GM21529 (cell line): ENCODE data around the gene CLASP2.
"Not testable (repeated sequence)": the region's sequence is repeated elsewhere in the genome, so short reads cannot be mapped to it uniquely, and the experiment has no call there.

Experiments used
- ATAC-seq: cut with Tn5 transposase; IDR thresholded peaks from one replicate; pipeline ENCODE4 v1.9.1; 2021; ENCODE audit not compliant: unreplicated experiment

CLASP2 gene

DNA sequence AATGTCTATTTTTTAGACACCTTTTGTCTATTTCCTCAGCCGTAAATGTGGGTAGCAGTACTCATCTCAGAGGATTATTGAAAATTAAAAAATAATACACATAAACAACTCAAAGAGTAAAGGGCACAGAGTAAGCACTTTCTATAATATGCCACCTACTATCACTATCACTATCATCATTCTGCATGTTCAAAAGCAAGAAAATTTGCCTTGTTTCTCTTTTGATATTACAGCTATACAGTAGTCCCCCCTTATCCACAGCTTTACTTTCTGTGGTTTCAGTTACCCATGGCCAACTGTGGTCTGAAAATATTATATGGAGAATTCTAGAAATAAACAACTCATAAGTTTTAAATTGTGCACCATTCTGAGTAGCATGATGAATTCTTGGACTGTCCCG is 27.7 kb downstream of the CLASP2 start:
- ATAC-seq, result no peak

- no peak for ATAC-seq
Measured at GRCh38 chr3:33687406-33688010, 30.5 kb downstream of the CLASP2 start.

DNA sequence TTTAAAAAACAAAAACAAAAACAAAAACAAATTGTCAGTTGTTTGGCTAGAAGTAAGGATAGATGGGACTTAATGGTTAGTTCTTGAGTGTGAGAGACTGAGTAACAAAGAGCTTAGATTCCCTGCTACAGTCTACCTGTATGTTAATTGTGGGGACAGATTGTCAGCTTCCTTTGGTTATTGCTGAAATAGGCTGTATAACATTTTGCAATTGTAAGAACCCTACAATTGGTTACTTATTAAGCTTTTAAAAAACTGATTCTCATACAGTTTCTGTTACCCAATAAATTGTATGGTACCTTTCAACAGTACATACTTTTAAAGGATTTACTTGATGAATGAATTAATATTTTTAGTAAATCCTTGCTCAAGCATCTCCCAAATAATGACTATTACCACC is 35.3 kb downstream of the CLASP2 start:
- ATAC-seq, result no peak

DNA sequence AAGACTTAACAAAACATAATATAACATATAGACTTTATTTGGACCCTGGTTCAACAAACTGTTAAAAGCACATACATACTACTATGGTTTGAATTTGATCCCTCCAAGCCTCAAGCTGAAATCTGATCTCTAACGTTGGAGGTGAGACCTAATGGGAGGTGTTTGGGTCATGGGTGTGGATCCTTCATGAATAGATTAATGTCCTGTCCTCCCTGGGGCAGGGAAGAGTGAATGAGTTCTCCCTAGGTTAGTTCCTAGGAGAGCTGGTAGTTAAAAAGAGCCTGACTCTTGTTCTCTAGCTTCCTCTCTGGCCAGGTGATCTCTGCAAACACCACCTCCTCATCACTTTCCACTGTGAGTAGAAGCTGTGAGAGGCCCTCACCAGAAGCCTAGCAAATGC is 36.4 kb downstream of the CLASP2 start:
- ATAC-seq, result no peak

GRCh38 chr3:33678073-33678472 is 40.0 kb downstream of the CLASP2 start:
- no peak for ATAC-seq

DNA sequence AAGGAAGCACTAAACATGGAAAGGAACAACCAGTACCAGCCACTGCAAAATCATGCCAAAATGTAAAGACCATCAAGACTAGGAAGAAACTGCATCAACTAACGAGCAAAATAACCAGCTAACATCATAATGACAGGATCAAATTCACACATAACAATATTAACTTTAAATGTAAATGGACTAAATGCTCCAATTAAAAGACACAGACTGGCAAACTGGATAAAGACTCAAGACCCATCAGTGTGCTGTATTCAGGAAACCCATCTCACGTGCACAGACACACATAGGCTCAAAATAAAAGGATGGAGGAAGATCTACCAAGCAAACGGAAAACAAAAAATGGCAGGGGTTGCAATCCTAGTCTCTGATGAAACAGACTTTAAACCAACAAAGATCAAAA is 44.6 kb downstream of the CLASP2 start:
- not testable (repeated sequence) for ATAC-seq

GRCh38 chr3:33668618-33669017 is 49.4 kb downstream of the CLASP2 start:
- no peak for ATAC-seq

DNA sequence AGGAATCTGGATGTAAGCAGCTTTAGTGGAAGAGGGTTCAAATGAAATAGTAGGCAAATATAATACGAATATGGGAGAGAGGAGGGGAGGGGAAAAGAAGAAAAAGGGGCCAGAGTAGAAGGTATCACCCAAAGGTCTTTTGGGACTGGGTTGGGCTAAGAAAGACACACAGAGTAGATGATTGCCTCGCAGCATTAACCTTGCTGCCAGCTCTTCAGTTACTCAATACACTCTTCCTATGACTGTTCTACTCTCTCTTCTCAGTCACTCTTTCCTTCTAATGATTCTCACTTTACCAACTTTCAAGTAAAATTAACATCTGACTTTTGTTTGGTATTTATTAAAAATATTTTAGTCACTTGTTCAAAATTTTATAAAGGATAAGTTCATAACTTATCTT is 52.8 kb downstream of the CLASP2 start:
- no peak for ATAC-seq

DNA sequence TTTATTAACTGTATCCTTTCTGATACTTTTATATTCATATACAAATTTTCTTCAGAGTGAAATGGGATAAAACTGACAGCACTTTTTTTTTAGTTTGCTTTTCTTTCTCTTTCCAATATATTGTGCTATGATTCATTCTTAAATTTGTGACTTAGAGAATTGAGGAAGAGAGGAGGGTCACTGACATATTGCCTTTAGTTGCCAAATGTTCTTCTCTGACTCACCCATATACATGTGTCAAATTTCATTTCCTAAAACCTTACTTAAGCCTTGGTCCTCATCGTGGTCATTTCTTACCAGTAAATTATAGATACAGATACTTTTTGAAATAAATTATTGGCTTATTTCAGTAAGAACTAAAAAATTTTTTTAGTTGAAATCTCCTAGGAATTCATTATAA is 53.9 kb downstream of the CLASP2 start:
- no peak for ATAC-seq

DNA sequence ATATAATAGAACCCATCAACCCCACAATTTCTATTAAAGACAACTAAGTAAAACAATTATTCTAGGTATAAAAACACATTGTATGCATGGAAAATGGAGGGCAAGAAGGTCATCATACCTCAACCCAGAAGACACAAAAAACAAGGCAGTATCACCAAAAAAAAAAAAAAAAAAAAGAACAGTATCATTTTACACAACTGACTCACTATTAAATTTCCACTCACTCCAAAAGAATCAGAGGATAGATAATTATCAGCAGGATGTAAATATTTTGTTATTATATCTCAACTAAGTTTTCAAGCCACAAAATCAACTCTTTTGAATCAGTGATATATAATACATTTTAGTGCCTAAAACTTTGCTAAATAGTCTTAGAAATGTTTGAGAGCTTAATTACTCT is 55.0 kb downstream of the CLASP2 start:
- no peak for ATAC-seq

DNA sequence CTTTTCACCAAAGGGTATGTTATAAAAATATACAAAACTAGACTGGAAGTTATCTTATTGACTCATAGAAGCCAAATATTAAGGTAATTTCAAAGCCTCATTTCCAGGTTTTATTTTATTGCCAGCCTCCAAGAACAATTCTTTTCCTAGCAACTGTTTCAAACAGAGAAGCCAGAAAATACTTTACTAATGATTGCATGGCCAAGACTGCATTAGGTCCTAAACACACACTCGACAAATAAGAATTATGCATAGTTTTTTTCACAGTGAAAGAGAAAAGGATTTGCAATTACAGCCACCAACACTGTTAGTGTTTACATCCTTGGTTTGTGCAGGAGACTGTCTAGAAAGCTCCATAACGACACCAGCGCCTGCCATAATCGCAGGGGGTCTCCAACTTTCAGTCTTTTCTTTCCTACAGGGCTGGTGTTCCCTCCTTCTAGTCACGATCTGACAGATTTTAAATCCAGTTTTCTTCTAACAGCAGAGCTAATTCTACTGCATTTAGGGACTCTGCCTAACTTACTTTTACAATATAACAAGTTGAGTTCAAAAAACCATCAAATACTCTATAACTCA is 58.1 kb downstream of the CLASP2 start:
- no peak for ATAC-seq

DNA sequence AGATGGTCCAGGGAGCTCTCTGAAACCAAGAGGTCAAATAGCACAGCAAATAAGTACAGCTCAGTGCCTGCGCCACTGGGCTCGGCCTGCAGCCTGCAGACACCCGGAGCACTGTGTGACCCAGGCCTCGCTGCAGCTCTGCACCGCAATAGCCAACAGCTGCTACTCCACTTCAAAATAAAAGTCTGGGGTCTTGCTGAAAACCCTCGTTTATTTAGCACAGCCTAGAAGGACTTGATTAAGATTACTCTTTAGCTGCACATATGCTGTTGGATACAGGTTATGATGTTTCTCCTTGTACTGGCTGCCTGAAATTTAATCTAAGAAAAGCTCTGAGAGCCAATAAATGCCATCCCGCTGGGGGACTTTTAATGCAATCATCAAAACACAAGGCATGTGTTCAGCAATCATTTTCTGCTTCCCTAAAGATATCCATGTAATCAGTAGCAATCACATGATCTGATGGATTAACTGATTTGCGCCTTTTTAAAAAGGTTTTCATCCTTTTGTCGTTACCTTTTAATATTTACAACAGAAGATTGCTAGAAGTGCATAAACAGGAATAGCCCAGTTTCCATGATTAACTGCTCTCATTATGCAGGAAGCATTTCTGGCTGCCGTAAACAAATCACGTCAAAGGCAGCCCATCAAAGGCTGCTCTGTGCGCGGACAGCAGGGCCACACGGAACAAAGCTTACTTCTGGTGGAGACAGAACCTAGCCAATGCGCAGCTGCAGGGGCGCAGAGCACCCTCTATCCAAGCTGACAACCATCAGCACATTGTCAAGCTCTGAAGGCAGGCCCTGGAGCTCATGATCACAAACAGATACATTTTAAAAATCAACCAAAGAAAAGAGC is 58.8 kb downstream of the CLASP2 start:
- peak; percentile 93 for ATAC-seq

- ATAC-seq, result no peak
Measured at GRCh38 chr3:33658621-33658990, 59.4 kb downstream of the CLASP2 start.

DNA sequence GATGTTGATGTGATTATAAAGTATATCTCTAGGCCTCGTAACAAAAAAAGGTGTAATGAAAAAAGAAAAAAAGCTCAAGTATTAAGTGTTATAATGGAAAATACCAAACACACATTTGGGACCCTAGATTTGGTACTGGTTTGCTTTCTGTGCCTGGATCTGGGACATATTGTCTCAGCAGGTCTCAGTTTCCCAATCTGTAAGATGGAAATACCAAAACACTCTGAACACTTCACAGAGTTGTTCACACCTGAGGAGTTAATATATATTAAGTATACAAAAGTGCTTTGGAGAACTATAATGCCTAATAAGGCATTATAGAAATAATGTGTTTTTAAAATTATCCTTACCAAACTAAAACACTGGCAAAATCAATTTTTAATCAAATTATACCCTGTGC is 60.0 kb downstream of the CLASP2 start:
- no peak for ATAC-seq

DNA sequence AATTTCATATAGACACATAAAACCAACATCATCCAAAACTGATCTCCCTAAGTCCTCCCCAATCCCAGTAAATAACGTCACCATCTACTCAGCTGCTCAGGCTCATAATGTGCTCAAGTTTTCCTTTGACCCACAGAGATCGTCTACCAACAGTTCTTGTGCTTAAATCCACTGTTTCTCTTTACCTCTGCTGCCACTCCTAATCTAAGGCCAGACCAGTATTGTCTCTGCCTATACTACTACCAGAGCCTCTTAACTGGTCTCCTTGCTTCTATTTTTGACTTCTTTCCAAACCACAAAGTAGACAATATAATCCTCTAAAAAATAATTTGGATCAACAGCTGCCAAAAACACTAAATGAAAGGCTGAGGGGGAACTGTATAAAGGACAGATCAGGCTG is 65.3 kb downstream of the CLASP2 start:
- ATAC-seq, result no peak

GRCh38 chr3:33651101-33651500 is 67.0 kb downstream of the CLASP2 start:
- not testable (repeated sequence) for ATAC-seq

GRCh38 chr3:33650495-33650894 is 67.6 kb downstream of the CLASP2 start:
- no peak for ATAC-seq

DNA sequence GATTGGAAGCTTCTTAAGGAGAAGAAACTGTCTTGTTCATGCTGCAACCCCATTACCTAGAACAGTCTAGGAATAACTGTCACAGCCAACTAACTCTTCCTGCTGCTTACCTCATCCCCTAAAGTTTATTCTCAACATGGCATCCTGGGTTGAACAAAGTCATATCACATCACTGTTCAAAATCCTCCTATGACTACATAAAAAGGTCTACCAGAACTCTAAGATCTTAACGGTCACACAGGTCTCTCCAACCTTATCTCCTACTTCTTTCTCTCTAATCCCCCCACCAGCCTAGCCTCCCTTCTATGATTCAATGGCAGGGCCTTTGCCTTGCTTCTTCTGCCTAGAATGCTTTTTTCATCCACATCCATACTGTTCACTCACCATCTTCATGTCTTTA is 69.3 kb downstream of the CLASP2 start:
- no peak for ATAC-seq

- ATAC-seq, result no peak
Measured at GRCh38 chr3:33646406-33646805, 71.6 kb downstream of the CLASP2 start.

- no peak for ATAC-seq
Measured at GRCh38 chr3:33645060-33645647, 72.9 kb downstream of the CLASP2 start.

GRCh38 chr3:33644582-33644981 is 73.5 kb downstream of the CLASP2 start:
- ATAC-seq, result no peak

- no peak for ATAC-seq
Measured at GRCh38 chr3:33642806-33643205, 75.2 kb downstream of the CLASP2 start.
